ENCODE results near the gene MAP3K5.

GRCh38 chr6:136613477-136613876 is 178.8 kb downstream of the MAP3K5 start:
- TF ChIP-seq CTCF (conservative IDR thresholded peaks at IDR 0.05 in 1 of 2, IDR thresholded peaks at IDR 0.05 in 1 of 2; ENCODE audit: low read depth in 1 of 2, low read length in 2 of 2) (no peak), EZH2 (IDR thresholded peaks at IDR 0.05; ENCODE audit: low read length, missing control alignments) (no peak)
